Aorta (tissue), 5 donors: ENCODE measurements around the gene CYP1A1. TPM values are rescaled to one million over a fixed set of nuclear protein-coding genes. Genes with fewer than 3 reads are reported as not detected.

ENCODE experiments used
- ATAC-seq: fragments of 200-7000 bp; cut with Tn5 transposase; one replicate; pipeline ENCODE4 v1.9.1; 2022; ENCODE audit warnings: moderate library complexity; ENCODE audit not compliant: low FRiP score
- DNase-seq, 2 donors: peaks; one replicate each; pipeline ENCODE4 v3.0.0-alpha.2; 2020
- H3K27ac ChIP-seq, 2 donors: one replicate each; pipeline ENCODE4 v1.5.1; 2013; ENCODE audit warnings: low read length in 2 of 2, mild to moderate bottlenecking in 2 of 2, moderate library complexity in 2 of 2, control low read depth in 1 of 2, inconsistent platforms in 1 of 2, low read depth in 1 of 2
- H3K27me3 ChIP-seq, 2 donors: one replicate each; pipeline ENCODE4 v1.6.1; 2013; ENCODE audit warnings: control low read depth in 1 of 2, low read length in 1 of 2, mild to moderate bottlenecking in 1 of 2, moderate library complexity in 1 of 2; ENCODE audit not compliant: insufficient read depth in 2 of 2, control insufficient read depth in 1 of 2
- H3K36me3 ChIP-seq, 2 donors: one replicate each; pipeline ENCODE4 v1.6.1; 2013; ENCODE audit warnings: control low read depth in 1 of 2, low read length in 1 of 2, mild to moderate bottlenecking in 1 of 2; ENCODE audit not compliant: insufficient read depth in 2 of 2, control insufficient read depth in 1 of 2
- H3K4me1 ChIP-seq, 2 donors: one replicate each; pipeline ENCODE4 v1.6.1; 2013; ENCODE audit warnings: low read length in 2 of 2, control low read depth in 1 of 2, mild to moderate bottlenecking in 1 of 2, moderate library complexity in 1 of 2; ENCODE audit not compliant: insufficient read depth in 2 of 2, control insufficient read depth in 1 of 2
- H3K4me3 ChIP-seq, 2 donors: one replicate each; pipeline ENCODE4 v1.5.1; 2013; ENCODE audit warnings: low read length in 2 of 2, control low read depth in 1 of 2, mild to moderate bottlenecking in 1 of 2
- H3K9me3 ChIP-seq: one replicate; pipeline ENCODE4 v1.6.1; 2013; ENCODE audit warnings: mild to moderate bottlenecking, low read length; ENCODE audit not compliant: control insufficient read depth
- WGBS, 2 donors: extraction: QIAGEN DNeasy Blood & Tissue Kit; methylation state at CpG; one replicate each; pipeline ENCODE4 v1.1.7; 2013; 5-methylcytosine and 5-hydroxymethylcytosine counted together
- intact Hi-C, 2 donors: fragments of 100-400 bp; cut with DNase I; formaldehyde crosslinking; loops; one replicate each; pipeline versions ENCODE4 v1.14.2 to v1.15.0; 2022
- polyA plus RNA-seq, 2 donors: library from polyadenylated mRNA; stranded (reverse); fragments of 200-250 nt; gene quantifications; one replicate each; pipeline ENCODE4 v1.2.3, GENCODE V29; 2013
- total RNA-seq, 2 donors: library from RNA; stranded (reverse); fragmentation: NEBNext Ultra II Directional; extraction: Animal tissue kit (Norgen Biotek cat#: 25700); gene quantifications; one replicate each; pipeline ENCODE4 v1.2.1, GENCODE V29; 2021
- donor health status: healthy with polysubstance abuse.
- donor health status: Bipolar disorder and iron deficiency.
- donor health status: DM: no; HTN: no; CAD: no.
- donor health status: DM: no; HTN: no; CAD: no.
- donor health status: DM: yes; HTN: yes; CAD: no.

CYP1A1 gene
- total and polyA plus RNA-seq, 4 donors = 1.0 to 6.4 (median 2.3) TPM; not detected in 1

DNA sequence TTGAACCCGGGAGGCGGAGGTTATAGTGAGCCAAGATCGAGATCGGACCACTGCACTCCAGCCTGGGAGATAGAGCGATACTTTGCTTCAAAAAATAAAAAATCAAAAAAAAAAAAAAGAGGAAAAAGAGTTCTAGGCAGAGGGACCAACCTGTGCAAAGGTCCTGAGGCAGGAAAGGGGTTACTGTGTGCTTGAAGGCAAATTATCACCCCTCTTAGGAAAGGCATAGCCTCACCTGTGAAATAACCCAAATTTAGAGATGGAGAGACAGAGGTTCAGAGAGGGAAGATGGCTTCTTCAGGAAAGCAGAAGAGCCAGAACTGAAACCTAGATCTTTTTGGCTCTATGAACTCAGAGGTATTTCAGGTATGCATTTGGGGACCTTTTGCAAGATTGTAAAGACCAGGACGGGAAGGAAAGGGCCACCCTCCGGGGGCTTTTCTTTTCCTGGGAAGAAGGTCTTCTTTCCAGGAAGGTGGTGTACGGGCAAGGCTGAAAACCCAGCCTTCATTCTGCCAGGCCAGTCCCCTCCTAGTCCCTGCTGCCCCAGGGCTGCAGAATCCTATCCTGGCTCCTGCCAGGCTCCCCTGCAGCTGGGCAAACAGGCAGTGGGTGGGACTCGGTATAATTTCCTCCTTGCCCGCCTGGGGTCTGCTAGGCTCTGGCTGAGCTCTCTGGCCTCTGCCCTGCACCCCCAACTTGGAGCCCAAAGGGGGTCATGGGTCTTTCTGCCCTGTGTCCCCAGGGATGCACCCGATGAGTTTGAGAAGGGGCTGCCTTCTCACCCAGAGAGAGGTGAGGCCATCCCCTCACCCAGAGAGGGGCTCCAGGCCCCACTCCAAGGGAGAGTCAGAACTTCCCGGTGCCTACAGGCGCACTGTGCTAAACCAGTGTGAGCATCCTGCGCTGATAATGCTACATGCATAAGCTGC is 42.1 kb upstream of the CYP1A1 start:
- Histone ChIP-seq H3K4me1 (no peaks in the 10 kb centered on the region), H3K4me3 (no peak overlapping the region), H3K27ac (no peak overlapping the region), H3K9me3 (no peaks in the 10 kb centered on the region), H3K36me3 (no peaks in the 10 kb centered on the region), H3K27me3 (no peaks in the 10 kb centered on the region)
- no peak for ATAC-seq
- no peak for DNase-seq
- 77 to 82% methylated on average over 14 of the region's 14 CpGs for WGBS, 2 donors
- intact Hi-C loops = loop anchor here (1.0 to 10.0 kb wide), 5 partner anchors 35 to 395 kb away; no protein-coding TSS in a partner anchor

GRCh38 chr15:74763416-74763815 is 38.1 kb upstream of the CYP1A1 start:
- intact Hi-C loops = loop anchor here in 1 of 2 donors (10.0 kb wide), 1 partner anchor 389 kb away; no protein-coding TSS in a partner anchor
- 90 to 92% methylated on average over 15 of the region's 15 CpGs for WGBS, 2 donors
- no peak for ATAC-seq

GRCh38 chr15:74762791-74763150 is 37.4 kb upstream of the CYP1A1 start:
- H3K27ac ChIP-seq = no peak overlapping the region
- DNase-seq = no peak
- H3K4me1 ChIP-seq = no peaks in the 10 kb centered on the region
- intact Hi-C loops = loop anchor here in 1 of 2 donors (10.0 kb wide), 1 partner anchor 388 kb away; no protein-coding TSS in a partner anchor
- H3K27me3 ChIP-seq = no peaks in the 10 kb centered on the region
- WGBS, 2 donors = 26 to 30% methylated on average over 6 of the region's 6 CpGs
- ATAC-seq = peak; percentile 6
- H3K36me3 ChIP-seq = no peaks in the 10 kb centered on the region
- no peak overlapping the region for H3K4me3 ChIP-seq
- H3K9me3 ChIP-seq = no peaks in the 10 kb centered on the region

More at GRCh38 chr15:74763416-74763815, 38.1 kb upstream of the CYP1A1 start:
- Histone ChIP-seq H3K27ac (no peak overlapping the region), H3K9me3 (no peaks in the 10 kb centered on the region), H3K27me3 (no peaks in the 10 kb centered on the region), H3K4me3 (no peak overlapping the region), H3K4me1 (no peaks in the 10 kb centered on the region), H3K36me3 (no peaks in the 10 kb centered on the region)
- no peak for DNase-seq

GRCh38 chr15:74758736-74759135 is 33.4 kb upstream of the CYP1A1 start:
- Histone ChIP-seq H3K27ac (no peak overlapping the region), H3K4me1 (no peaks in the 10 kb centered on the region), H3K9me3 (no peaks in the 10 kb centered on the region), H3K36me3 (no peaks in the 10 kb centered on the region), H3K27me3 (no peaks in the 10 kb centered on the region), H3K4me3 (no peak overlapping the region)
- intact Hi-C loops = no loop called here
- no peak for DNase-seq
- ATAC-seq = no peak
- 91 to 94% methylated on average over 8 of the region's 8 CpGs for WGBS, 2 donors

- no peak overlapping the region for H3K4me3 ChIP-seq
- WGBS, 2 donors = 82 to 86% methylated on average over 20 of the region's 20 CpGs
- no peak for DNase-seq
- H3K4me1 ChIP-seq = no peaks in the 10 kb centered on the region
- no peak for ATAC-seq
- H3K27me3 ChIP-seq = no peaks in the 10 kb centered on the region
- no peaks in the 10 kb centered on the region for H3K36me3 ChIP-seq
- intact Hi-C loops = no loop called here
- H3K27ac ChIP-seq = no peak overlapping the region
- no peaks in the 10 kb centered on the region for H3K9me3 ChIP-seq
Observed at GRCh38 chr15:74754593-74755215, 29.4 kb upstream of the CYP1A1 start.

DNA sequence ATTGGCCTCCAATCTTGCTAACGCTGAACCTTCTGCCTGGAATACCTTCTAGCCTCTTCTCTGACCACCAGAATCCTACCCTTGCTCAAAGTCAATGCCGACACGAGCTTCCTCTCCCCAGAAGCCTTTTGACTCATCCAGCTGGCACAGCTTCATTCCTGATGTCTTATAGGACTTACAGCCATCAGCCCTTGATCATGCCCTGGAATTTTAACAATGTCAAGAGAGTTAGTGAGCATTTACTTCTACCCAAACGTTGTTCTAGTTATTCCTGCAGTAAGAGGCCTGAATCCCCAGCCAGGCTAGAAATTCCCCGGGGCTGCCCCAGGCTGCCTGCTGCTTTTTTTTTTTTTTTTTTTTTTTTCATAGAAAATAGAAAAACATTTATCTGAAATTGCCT is 27.2 kb upstream of the CYP1A1 start:
- Histone ChIP-seq H3K27me3 (no peaks in the 10 kb centered on the region), H3K4me3 (no peak overlapping the region), H3K36me3 (no peaks in the 10 kb centered on the region), H3K27ac (no peak overlapping the region), H3K4me1 (no peaks in the 10 kb centered on the region), H3K9me3 (no peaks in the 10 kb centered on the region)
- 36 to 42% methylated on average over 5 of the region's 5 CpGs for WGBS, 2 donors
- DNase-seq (no peak), ATAC-seq (no peak)
- intact Hi-C loops = no loop called here

GRCh38 chr15:74752011-74752410 is 26.7 kb upstream of the CYP1A1 start:
- Histone ChIP-seq H3K4me3 (no peak overlapping the region), H3K27me3 (no peaks in the 10 kb centered on the region), H3K27ac (no peak overlapping the region), H3K36me3 (no peaks in the 10 kb centered on the region), H3K4me1 (no peaks in the 10 kb centered on the region), H3K9me3 (no peaks in the 10 kb centered on the region)
- no peak for DNase-seq
- ATAC-seq = no peak
- intact Hi-C loops = no loop called here
- 63 to 69% methylated on average over 8 of the region's 8 CpGs for WGBS, 2 donors

DNA sequence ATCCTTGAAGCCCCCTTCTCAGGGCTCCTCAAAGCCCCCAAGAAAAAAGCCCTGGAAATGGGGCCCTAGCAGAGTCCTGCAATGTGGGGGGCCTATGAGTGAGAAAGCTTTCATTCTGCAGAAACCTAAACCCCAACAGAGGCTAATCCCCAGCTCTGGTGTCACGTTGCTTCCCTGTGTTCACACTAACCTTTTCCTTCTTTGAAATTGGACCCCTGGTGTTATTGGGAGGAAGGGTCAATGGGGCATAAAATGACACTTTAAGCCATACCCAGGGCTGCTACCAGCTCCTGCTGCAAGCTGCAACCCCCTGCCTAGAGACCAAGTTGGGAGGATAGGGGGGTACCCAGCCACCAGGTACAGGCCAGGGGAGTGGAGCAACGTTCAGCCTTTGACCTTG is 25.4 kb upstream of the CYP1A1 start:
- DNase-seq (no peak), ATAC-seq (no peak)
- intact Hi-C loops = no loop called here
- WGBS, 2 donors = 43 to 48% methylated on average over 2 of the region's 2 CpGs
- Histone ChIP-seq H3K27ac (no peak overlapping the region), H3K36me3 (no peaks in the 10 kb centered on the region), H3K4me3 (no peak overlapping the region), H3K27me3 (no peaks in the 10 kb centered on the region), H3K9me3 (no peaks in the 10 kb centered on the region), H3K4me1 (no peaks in the 10 kb centered on the region)
